A549 (cell line): Measurements from ENCODE around the gene DISC1.

ENCODE experiments used
- CTCF ChIP-seq: fragments of >200 bp; sonication (Bioruptor Twin); formaldehyde crosslinking; IDR thresholded peaks from 3 replicates; pipeline ENCODE4 v1.5.1; 2016
- KDM1A ChIP-seq: fragments of 200-600 bp; sonication (generic); IDR thresholded peaks from 2 replicates; pipeline ENCODE4 v1.6.1; 2016; ENCODE audit warnings: low read depth, mild to moderate bottlenecking
- MAX ChIP-seq: IDR thresholded peaks from 2 replicates; pipeline ENCODE4 v1.6.1; 2012
- MYC ChIP-seq: IDR thresholded peaks from 2 replicates; pipeline ENCODE4 v1.6.1; 2012; ENCODE audit warnings: mild to moderate bottlenecking, inconsistent platforms, low read length, improper control_type of control experiment, borderline replicate concordance
- POLR2AphosphoS2 ChIP-seq: conservative IDR thresholded peaks from 2 replicates; pipeline ENCODE4 v1.6.1; 2012; ENCODE audit warnings: low read length, improper control_type of control experiment, inconsistent platforms
- REST ChIP-seq: fragments of 200-600 bp; sonication (generic); IDR thresholded peaks from 2 replicates; pipeline ENCODE4 v1.6.1; 2016; ENCODE audit warnings: antibody characterized with exemption, mild to moderate bottlenecking, moderate library complexity

- TF ChIP-seq CTCF: no peak
- no peak for TF ChIP-seq MYC
- no peak for TF ChIP-seq POLR2AphosphoS2
- TF ChIP-seq KDM1A: no peak
- no peak for TF ChIP-seq REST
- no peak for TF ChIP-seq MAX
Observed at GRCh38 chr1:231584921-231585320, 41.7 kb upstream of the DISC1 start.
